Upper lobe of right lung (tissue), 1 donor: Measurements from ENCODE around the gene EPS8L3. TPM values are rescaled to one million over a fixed set of nuclear protein-coding genes. Genes with fewer than 3 reads are reported as not detected.

Source experiments
- ATAC-seq: fragments of 200-7000 bp; cut with Tn5 transposase; one replicate; pipeline ENCODE4 v1.9.1; 2020; ENCODE audit warnings: mild to moderate bottlenecking, moderate library complexity
- DNase-seq: peaks from one replicate; pipeline ENCODE4 v3.0.0-alpha.2; 2020
- H3K27ac ChIP-seq: fragments of 200-600 bp; one replicate; pipeline ENCODE4 v1.8.0; 2022
- H3K27me3 ChIP-seq: fragments of 200-600 bp; one replicate; pipeline ENCODE4 v1.8.0; 2022; ENCODE audit warnings: mild to moderate bottlenecking
- H3K36me3 ChIP-seq: fragments of 200-600 bp; one replicate; pipeline ENCODE4 v1.8.0; 2022
- H3K4me1 ChIP-seq: fragments of 200-600 bp; one replicate; pipeline ENCODE4 v1.8.0; 2022
- H3K4me3 ChIP-seq: fragments of 200-600 bp; one replicate; pipeline ENCODE4 v1.8.0; 2022; ENCODE audit warnings: mild to moderate bottlenecking
- H3K9me3 ChIP-seq: fragments of 200-600 bp; one replicate; pipeline ENCODE4 v1.8.0; 2022
- CTCF ChIP-seq: fragments of 200-600 bp; IDR thresholded peaks from one replicate; pipeline ENCODE4 v1.8.0; 2022; ENCODE audit warnings: antibody characterized with exemption
- intact Hi-C: fragments of 100-400 bp; cut with DNase I; formaldehyde crosslinking; loops from one replicate; pipeline ENCODE4 v1.11.0; 2022
- total RNA-seq: library from RNA; stranded (reverse); fragmentation: NEBNext Ultra II Directional; extraction: Animal tissue kit (Norgen Biotek cat#: 25700); gene quantifications from one replicate; pipeline ENCODE4 v1.2.1, GENCODE V29; 2021
- donor health status: DM: no; HTN: yes; CAD: no; lungs with severe emphysema.

The EPS8L3 gene
- total RNA-seq, 1 donor from 2014 or later, result not detected

- H3K4me1 ChIP-seq, result peaks cover 22% of the 10 kb centered on the region
- H3K4me3 ChIP-seq, result no peak overlapping the region
- intact Hi-C loops, result no loop called here
- H3K9me3 ChIP-seq, result no peaks in the 10 kb centered on the region
- DNase-seq, result no peak
- H3K27ac ChIP-seq, result peak overlapping the region; percentile 7
- no peaks in the 10 kb centered on the region for H3K36me3 ChIP-seq
- no peaks in the 10 kb centered on the region for H3K27me3 ChIP-seq
- no peak for TF ChIP-seq CTCF
- peak; percentile 77 for ATAC-seq
These were observed 19.7 kb upstream of the EPS8L3 start for GRCh38 chr1:109783436-109783835.

- intact Hi-C loops, result no loop called here
- Histone ChIP-seq H3K4me1 (peaks cover 22% of the 10 kb centered on the region), H3K4me3 (no peak overlapping the region), H3K27me3 (no peaks in the 10 kb centered on the region), H3K27ac (peak overlapping the region; percentile 7), H3K36me3 (no peaks in the 10 kb centered on the region), H3K9me3 (no peaks in the 10 kb centered on the region)
- peak; percentile 60 for DNase-seq
- ATAC-seq, result no peak
- no peak for TF ChIP-seq CTCF
These were observed 19.2 kb upstream of the EPS8L3 start for GRCh38 chr1:109782927-109783326.

- Histone ChIP-seq H3K4me3 (no peak overlapping the region), H3K9me3 (no peaks in the 10 kb centered on the region), H3K27me3 (no peaks in the 10 kb centered on the region), H3K27ac (peak overlapping the region; percentile 7), H3K4me1 (peaks cover 22% of the 10 kb centered on the region), H3K36me3 (no peaks in the 10 kb centered on the region)
- ATAC-seq (no peak), DNase-seq (no peak)
- intact Hi-C loops, result no loop called here
- TF ChIP-seq CTCF, result no peak
These were observed 18.8 kb upstream of the EPS8L3 start for GRCh38 chr1:109782514-109782913.

- Histone ChIP-seq H3K36me3 (no peaks in the 10 kb centered on the region), H3K27ac (no peak overlapping the region), H3K4me1 (peaks cover 22% of the 10 kb centered on the region), H3K4me3 (no peak overlapping the region), H3K27me3 (no peaks in the 10 kb centered on the region), H3K9me3 (no peaks in the 10 kb centered on the region)
- ATAC-seq, result no peak
- TF ChIP-seq CTCF, result no peak
- intact Hi-C loops, result no loop called here
- no peak for DNase-seq
These were observed 18.1 kb upstream of the EPS8L3 start for GRCh38 chr1:109781806-109782205.

- no peaks in the 10 kb centered on the region for H3K36me3 ChIP-seq
- DNase-seq (no peak), ATAC-seq (no peak)
- peaks cover 15% of the 10 kb centered on the region for H3K4me1 ChIP-seq
- no peak overlapping the region for H3K4me3 ChIP-seq
- intact Hi-C loops, result no loop called here
- H3K9me3 ChIP-seq, result no peaks in the 10 kb centered on the region
- no peaks in the 10 kb centered on the region for H3K27me3 ChIP-seq
- no peak overlapping the region for H3K27ac ChIP-seq
- no peak for TF ChIP-seq CTCF
These were observed 17.3 kb upstream of the EPS8L3 start for GRCh38 chr1:109780982-109781381.

GRCh38 chr1:109777980-109778625 lies 14.4 kb upstream of the EPS8L3 start:
- no peak for TF ChIP-seq CTCF
- Histone ChIP-seq H3K9me3 (no peaks in the 10 kb centered on the region), H3K36me3 (no peaks in the 10 kb centered on the region), H3K4me1 (peaks cover 7% of the 10 kb centered on the region), H3K4me3 (no peak overlapping the region), H3K27me3 (no peaks in the 10 kb centered on the region), H3K27ac (no peak overlapping the region)
- intact Hi-C loops, result loop anchor here (5.0 to 10.0 kb wide), 2 partner anchors 204 to 233 kb away; partner anchors contain the start of genes AHCYL1 and GNAI3
- peak; percentile 46 for DNase-seq
- ATAC-seq, result no peak
